Stimulated activated CD4-positive, alpha-beta T cell treated with anti-CD3 and anti-CD28 coated beads, Interleukin-2, amount 100 ng/mL, for 4 hours (primary cell): ENCODE results near the gene TNFRSF8.
A peak's percentile ranks its signal among the peaks of the same experiment; 100 is the strongest.

Experiments
- DNase-seq: peaks from one replicate; pipeline ENCODE4 v3.0.0-alpha.2; 2020; ENCODE audit warnings: low read depth

TNFRSF8 gene

GRCh38 chr1:12121212-12122003 lies 58.3 kb downstream of the TNFRSF8 start:
- no peak for DNase-seq

- DNase-seq: no peak
Observed at GRCh38 chr1:12123172-12123571, 60.1 kb downstream of the TNFRSF8 start.

- peak; percentile 70 for DNase-seq
Observed at GRCh38 chr1:12124693-12125421, 61.8 kb downstream of the TNFRSF8 start.

- DNase-seq: no peak
Observed at GRCh38 chr1:12125422-12126355, 62.6 kb downstream of the TNFRSF8 start.

GRCh38 chr1:12126781-12127180 lies 63.7 kb downstream of the TNFRSF8 start:
- no peak for DNase-seq

GRCh38 chr1:12127206-12127810 lies 64.2 kb downstream of the TNFRSF8 start:
- no peak for DNase-seq

- DNase-seq: no peak
Observed at GRCh38 chr1:12128120-12128519, 65.0 kb downstream of the TNFRSF8 start.

GRCh38 chr1:12129624-12130023 lies 66.5 kb downstream of the TNFRSF8 start:
- DNase-seq: no peak

- no peak for DNase-seq
Observed at GRCh38 chr1:12130466-12131130, 67.5 kb downstream of the TNFRSF8 start.

GRCh38 chr1:12132078-12132477 lies 69.0 kb downstream of the TNFRSF8 start:
- DNase-seq: no peak

GRCh38 chr1:12134716-12135115 lies 71.6 kb downstream of the TNFRSF8 start:
- DNase-seq: no peak

- no peak for DNase-seq
Observed at GRCh38 chr1:12135612-12136011, 72.5 kb downstream of the TNFRSF8 start.

GRCh38 chr1:12136916-12137610 lies 74.0 kb downstream of the TNFRSF8 start:
- DNase-seq: no peak

- DNase-seq: no peak
Observed at GRCh38 chr1:12138196-12139168, 75.4 kb downstream of the TNFRSF8 start.

GRCh38 chr1:12140016-12140415 lies 76.9 kb downstream of the TNFRSF8 start:
- DNase-seq: no peak

- no peak for DNase-seq
Observed at GRCh38 chr1:12140515-12141162, 77.5 kb downstream of the TNFRSF8 start.

- DNase-seq: no peak
Observed at GRCh38 chr1:12141163-12141850, 78.2 kb downstream of the TNFRSF8 start.

- no peak for DNase-seq
Observed at GRCh38 chr1:12142141-12142823, 79.2 kb downstream of the TNFRSF8 start.
